NCI-H2107 (cell line): Measurements from ENCODE around the gene KIF25.

Experiments
- DNase-seq: peaks from one replicate; lab custom pipeline; 2025; lab: John Stamatoyannopoulos, UW

KIF25 gene

DNA sequence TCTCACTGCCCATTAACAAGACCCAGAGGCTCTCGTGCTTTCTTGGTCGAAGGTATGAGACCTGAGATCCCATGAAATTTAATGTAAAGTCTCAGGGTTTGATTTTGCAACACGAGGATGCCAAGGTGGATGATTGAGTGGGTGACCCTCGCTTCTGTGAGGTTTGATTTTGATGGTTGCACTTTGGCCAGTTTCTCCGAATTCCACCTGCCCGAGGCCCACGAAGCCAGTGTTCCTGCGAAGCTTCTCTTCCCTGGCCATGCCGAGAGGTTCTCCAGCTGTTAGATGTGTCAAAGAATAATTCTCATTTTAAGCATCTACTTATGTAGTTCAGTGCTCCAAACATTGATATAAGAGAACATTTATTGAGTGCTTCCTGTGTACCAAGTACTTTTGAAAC, at the start of gene KIF25:
KIF25 (plus strand) TSS at position 30 of the 400 bp plus-strand sequence. CDS start 31,915 bp downstream, outside the sequence.
- no peak for DNase-seq

GRCh38 chr6:167947716-167948115, 49.8 kb upstream of the KIF25 start:
- no peak for DNase-seq

DNA sequence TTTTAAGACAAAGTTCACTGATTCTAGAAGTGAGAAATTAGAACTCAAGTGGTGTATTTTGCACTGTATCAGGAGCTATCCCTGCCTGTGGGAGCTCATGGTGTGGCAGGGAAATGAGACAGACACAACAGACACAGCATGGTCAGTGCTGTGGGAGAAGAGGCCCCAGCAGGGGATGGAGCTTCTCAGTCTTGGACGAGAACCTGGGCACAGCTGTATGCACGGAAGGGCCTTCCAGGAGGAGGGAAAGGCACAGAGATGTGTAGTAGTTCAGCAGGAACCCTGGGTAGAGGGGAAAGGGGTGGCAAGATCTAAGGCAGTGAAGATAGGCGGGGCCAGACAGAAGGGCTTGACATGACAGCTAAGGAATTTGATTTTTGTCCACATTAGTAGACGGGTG, 48.8 kb upstream of the KIF25 start:
- no peak for DNase-seq

DNA sequence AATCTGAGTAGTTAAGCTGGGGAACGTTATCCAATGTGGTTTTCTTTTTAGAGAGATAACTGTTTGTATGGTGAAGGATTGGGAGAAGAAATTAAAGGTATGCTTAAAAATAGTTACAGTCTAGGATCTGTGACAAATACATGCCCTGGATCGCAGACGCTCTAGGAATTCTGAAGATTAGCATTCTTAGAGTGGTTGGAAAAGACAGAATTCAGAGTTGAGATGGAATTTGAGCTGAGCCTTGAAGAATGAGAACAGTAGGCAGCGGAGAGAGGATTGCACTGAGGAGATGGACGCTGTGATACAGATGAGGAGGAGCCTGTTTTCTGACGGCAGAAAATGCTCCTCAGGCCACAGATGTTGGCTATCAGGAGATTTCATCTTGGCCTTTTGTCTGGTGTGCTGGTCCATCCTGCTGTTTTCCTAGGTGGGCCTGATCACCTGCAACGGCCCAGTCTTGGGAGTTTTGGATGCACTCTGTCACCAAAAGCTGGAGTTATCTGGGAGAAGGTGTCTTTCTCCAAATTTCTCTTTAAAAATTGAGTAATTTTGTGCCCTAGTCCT, 48.3 kb upstream of the KIF25 start:
- DNase-seq, result no peak

DNA sequence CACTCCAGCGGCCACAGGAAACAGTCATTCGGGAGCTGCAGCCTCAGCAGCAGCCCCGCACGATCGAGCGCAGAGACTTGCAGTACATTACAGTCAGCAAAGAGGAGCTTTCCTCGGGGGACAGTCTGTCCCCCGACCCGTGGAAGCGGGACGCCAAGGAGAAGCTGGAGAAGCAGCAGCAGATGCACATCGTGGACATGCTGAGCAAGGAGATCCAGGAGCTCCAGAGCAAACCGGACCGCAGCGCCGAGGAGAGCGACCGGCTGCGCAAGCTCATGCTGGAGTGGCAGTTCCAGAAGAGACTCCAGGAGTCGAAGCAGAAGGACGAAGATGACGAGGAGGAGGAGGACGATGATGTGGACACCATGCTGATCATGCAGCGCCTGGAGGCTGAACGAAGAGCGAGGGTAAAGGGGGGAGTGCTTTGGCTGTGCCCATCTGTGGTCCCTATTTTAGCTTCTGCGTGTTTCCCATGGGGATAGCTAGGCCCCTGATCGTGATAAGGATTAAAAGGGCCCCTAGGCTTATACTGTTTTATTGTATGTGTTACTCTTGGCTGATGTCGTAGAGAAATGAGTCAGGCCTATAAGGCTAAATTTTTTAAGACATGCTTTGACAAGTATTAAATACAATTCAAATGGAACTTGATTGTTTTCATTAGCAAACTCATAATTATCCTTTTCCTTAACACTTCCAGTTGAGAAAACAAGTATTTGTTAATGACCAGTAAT, 45.5 kb upstream of the KIF25 start:
- DNase-seq, result no peak

DNA sequence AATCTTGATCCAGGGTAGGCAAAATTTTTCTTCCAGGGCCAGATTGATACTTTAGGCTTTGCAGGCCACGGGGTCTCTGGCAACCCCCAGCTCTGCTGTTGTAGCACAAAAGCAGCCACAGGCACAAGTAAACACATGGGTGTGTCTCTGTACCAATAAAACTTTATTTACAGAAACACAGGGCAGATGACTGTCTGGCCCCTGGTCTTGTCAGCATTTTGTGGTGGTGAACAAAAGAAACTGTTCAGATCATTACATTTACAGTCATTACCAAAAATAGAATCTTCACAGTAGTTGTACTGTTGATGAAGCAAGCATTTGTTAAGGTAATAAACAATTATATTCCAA, 45.0 kb upstream of the KIF25 start:
- DNase-seq, result no peak

DNA sequence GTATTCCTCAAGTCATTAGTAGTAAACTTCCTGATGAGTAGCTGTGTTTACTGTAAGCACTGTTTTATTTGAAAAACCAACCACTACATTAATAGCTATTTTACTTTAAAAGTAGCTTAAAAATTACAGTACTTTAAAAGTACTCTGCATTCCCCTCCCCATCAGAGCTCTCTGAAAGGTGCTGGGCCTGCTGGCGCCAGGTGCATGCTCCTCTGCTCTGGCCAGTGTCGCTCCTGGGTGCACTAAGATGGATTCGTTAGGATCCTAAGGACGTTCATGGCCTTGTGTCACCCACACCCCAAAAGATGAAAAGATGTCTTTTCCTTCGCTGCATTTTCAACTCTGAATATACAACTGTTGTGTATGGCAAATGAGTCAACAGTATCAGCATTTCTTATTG, 43.9 kb upstream of the KIF25 start:
- no peak for DNase-seq

DNA sequence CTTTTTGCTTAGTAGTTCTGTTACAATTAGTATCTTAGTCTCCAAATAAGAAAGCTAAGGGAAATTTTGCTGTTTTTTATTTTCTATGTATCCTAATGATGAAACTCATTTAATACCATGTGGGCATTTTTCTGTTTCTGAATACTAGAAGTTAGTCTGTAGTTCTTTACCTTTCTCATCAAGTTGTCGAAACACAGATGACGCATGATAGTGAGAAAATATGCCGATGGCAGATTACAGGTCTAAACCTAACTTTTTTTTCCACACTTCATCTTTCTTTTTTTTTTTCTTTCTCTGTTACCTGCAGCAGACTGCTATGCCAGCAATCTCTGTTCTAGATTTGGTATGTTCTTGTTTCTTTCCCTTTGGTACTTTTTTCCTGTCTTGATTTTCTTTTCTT, 43.3 kb upstream of the KIF25 start:
- DNase-seq, result no peak

DNA sequence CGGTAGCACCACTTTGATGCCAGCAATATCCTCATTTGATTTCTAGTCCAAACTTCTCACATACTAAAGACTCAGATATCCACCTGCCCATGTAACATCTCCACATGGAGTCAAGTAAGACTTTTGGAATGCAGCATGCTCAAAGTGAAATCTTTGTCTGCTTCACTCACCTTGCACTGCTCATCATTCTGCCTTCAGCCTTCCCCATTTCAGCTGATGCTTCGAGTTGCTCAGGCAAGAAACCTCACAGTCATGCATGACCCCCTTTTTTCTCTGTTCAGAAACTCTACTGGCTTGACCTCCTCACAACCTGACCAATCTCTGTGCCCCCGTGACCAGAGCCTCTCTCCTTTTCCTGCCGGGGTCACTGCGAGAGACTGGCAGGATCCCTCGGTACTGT, 41.0 kb upstream of the KIF25 start:
- no peak for DNase-seq

GRCh38 chr6:167956983-167957492, 40.4 kb upstream of the KIF25 start:
- DNase-seq, result no peak

GRCh38 chr6:167957626-167958025, 39.8 kb upstream of the KIF25 start:
- no peak for DNase-seq

GRCh38 chr6:167960579-167960978, 36.9 kb upstream of the KIF25 start:
- no peak for DNase-seq

DNA sequence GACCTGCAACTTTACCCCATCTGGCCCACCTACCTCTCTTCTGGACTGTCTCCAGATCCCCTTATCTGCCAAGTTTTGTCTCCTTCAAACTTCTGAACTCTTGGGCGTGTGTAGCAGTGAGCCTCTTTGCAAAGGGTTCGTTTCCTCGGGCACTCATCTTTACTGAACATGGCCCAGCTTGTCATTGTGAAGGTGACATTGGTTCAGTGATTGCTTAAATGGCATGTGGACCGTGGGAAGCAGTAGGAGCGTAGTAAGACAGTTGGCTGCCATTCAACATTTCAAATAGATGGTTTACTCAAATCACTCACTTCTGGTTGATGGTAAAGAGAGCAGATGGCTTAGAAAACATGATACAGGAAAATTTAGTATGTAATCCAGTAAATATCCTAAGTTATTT, 34.8 kb upstream of the KIF25 start:
- DNase-seq, result no peak

- DNase-seq, result no peak
These were observed 33.8 kb upstream of the KIF25 start for GRCh38 chr6:167963589-167964057.

- DNase-seq, result no peak
These were observed 31.6 kb upstream of the KIF25 start for GRCh38 chr6:167965592-167966539.

- DNase-seq, result no peak
These were observed 30.9 kb upstream of the KIF25 start for GRCh38 chr6:167966540-167966905.

DNA sequence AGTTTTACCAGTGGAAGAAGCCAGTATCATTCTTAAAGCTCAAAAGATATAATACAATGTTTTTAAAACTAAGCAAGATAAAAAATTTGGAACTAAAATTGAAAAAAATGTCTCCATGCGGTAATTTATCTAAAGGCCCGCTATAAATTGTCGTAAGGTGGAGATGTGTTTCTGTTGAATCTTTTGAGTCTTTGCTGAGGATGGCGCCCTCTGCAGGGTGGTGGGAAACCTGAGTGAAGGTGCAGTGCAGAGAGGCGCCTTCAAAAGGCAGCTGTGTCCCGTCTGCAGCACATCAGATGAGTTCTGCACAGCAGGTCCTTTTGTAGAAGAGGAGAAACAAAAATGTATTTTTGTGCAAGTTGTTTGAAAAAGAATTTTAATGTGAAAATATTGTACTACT, 29.4 kb upstream of the KIF25 start:
- no peak for DNase-seq

- no peak for DNase-seq
These were observed 27.2 kb upstream of the KIF25 start for GRCh38 chr6:167970230-167970629.

GRCh38 chr6:167972193-167972592, 25.3 kb upstream of the KIF25 start:
- no peak for DNase-seq

GRCh38 chr6:167973148-167973885, 24.2 kb upstream of the KIF25 start:
- DNase-seq, result no peak

DNA sequence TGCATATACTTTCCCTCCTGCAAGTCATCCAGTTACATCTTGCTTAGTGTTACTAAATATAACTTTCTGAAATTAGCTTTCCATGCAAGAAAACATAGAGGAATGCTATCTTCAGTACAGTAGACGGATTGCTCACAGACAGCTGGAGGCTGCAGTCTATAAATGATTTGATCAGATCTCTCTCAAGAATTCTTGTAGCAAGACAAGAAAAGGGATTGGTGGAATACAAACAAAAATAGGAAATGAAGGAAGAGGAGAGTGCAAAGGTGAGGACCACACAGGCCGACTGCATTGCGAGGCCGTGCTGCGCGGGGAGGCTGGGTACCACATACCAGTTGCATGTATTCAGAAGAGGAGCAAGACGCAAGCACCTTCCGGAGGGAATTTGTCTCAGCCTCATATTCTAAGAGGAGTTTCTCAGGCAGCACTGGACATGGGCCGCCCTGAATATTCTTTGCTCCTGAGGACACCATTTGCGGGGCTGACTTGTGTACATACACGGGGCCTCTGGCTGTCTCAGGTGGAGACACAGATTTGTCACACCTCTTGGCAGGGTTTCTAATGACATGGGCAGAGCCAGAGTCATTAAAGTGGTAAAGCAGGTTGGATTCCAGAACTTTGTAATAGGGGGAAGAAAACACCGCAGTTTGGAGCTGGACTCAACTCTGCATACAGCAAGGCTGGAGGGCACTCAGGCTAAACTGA, 22.7 kb upstream of the KIF25 start:
- no peak for DNase-seq
